GM23338 (cell line): ENCODE data around the gene KLC1. TPM values are rescaled to one million over a fixed set of nuclear protein-coding genes. Genes with fewer than 3 reads are reported as not detected.

ENCODE experiments used
- ATAC-seq: fragments of 200-7000 bp; cut with Tn5 transposase; 3 replicates; pipeline ENCODE4 v1.9.1; 2020
- DNase-seq: peaks from one replicate; pipeline ENCODE4 v3.0.0-alpha.2; 2015; ENCODE audit warnings: low spot score
- H2AFZ ChIP-seq: fragments of 200-600 bp; sonication (generic); 2 replicates; pipeline ENCODE4 v1.8.0; 2016; ENCODE audit warnings: antibody characterized with exemption, mild to moderate bottlenecking, moderate library complexity
- H3F3A ChIP-seq: fragments of 200-600 bp; sonication (generic); replicated peaks from 2 replicates; pipeline ENCODE4 v1.8.0; 2017; ENCODE audit warnings: antibody characterized with exemption, mixed run types, low read depth
- H3K27ac ChIP-seq: fragments of 200-600 bp; sonication (generic); 2 replicates; pipeline ENCODE4 v1.6.1; 2016; ENCODE audit warnings: low read depth
- H3K27me3 ChIP-seq: fragments of 200-600 bp; sonication (generic); 2 replicates; pipeline ENCODE4 v1.8.0; 2016; ENCODE audit warnings: mild to moderate bottlenecking, mixed run types, moderate library complexity; ENCODE audit not compliant: insufficient read depth
- H3K36me3 ChIP-seq: fragments of 200-600 bp; sonication (generic); 2 replicates; pipeline ENCODE4 v1.8.0; 2016; ENCODE audit warnings: mild to moderate bottlenecking; ENCODE audit not compliant: insufficient read depth
- H3K4me1 ChIP-seq: fragments of 200-600 bp; sonication (generic); 2 replicates; pipeline ENCODE4 v1.8.0; 2016; ENCODE audit warnings: mild to moderate bottlenecking, moderate library complexity; ENCODE audit not compliant: insufficient read depth
- H3K4me2 ChIP-seq: fragments of 200-600 bp; sonication (generic); 2 replicates; pipeline ENCODE4 v1.7.1; 2017; ENCODE audit warnings: mixed run types
- H3K4me3 ChIP-seq: fragments of 200-600 bp; sonication (generic); 2 replicates; pipeline ENCODE4 v1.6.1; 2016; ENCODE audit warnings: mixed run types
- H3K79me2 ChIP-seq: fragments of 200-600 bp; sonication (generic); replicated peaks from 2 replicates; pipeline ENCODE4 v1.8.0; 2017; ENCODE audit warnings: mild to moderate bottlenecking; ENCODE audit not compliant: insufficient read depth
- H3K9me2 ChIP-seq: fragments of 200-600 bp; sonication (generic); 2 replicates; pipeline ENCODE4 v1.8.0; 2017; ENCODE audit not compliant: insufficient read depth
- H4K20me1 ChIP-seq: fragments of 200-600 bp; sonication (generic); replicated peaks from 2 replicates; pipeline ENCODE4 v1.8.0; 2017; ENCODE audit warnings: mild to moderate bottlenecking; ENCODE audit not compliant: insufficient read depth
- H3K27ac Mint-ChIP-seq: 2 replicates; pipeline ENCODE4 v1.8.0; 2020; ENCODE audit warnings: inconsistent platforms, mild to moderate bottlenecking, moderate library complexity, mixed read lengths
- H3K27me3 Mint-ChIP-seq: 3 replicates; pipeline ENCODE4 v1.8.0; 2022; ENCODE audit warnings: low read depth, mild to moderate bottlenecking, moderate library complexity, mixed read lengths, inconsistent platforms; ENCODE audit not compliant: insufficient read depth, poor library complexity
- H3K36me3 Mint-ChIP-seq: 3 replicates; pipeline ENCODE4 v1.8.0; 2021; ENCODE audit warnings: low read depth, mild to moderate bottlenecking, inconsistent platforms, moderate library complexity, mixed read lengths
- H3K4me1 Mint-ChIP-seq: 3 replicates; pipeline ENCODE4 v1.8.0; 2020; ENCODE audit warnings: mild to moderate bottlenecking, inconsistent platforms, mixed read lengths
- H3K4me3 Mint-ChIP-seq: 3 replicates; pipeline ENCODE4 v1.8.0; 2021; ENCODE audit warnings: moderate library complexity, mild to moderate bottlenecking, inconsistent platforms, mixed read lengths
- H3K9me3 Mint-ChIP-seq: 3 replicates; pipeline ENCODE4 v1.8.0; 2020; ENCODE audit warnings: moderate library complexity, mild to moderate bottlenecking, inconsistent platforms, mixed read lengths
- CREB1 ChIP-seq: fragments of 250-450 bp; sonication (Bioruptor Pico); IDR thresholded peaks from 2 replicates; pipeline ENCODE4 v1.5.0; 2020; ENCODE audit warnings: low read depth, mild to moderate bottlenecking, moderate library complexity
- EZH2 ChIP-seq: fragments of 200-600 bp; sonication (generic); IDR thresholded peaks from one replicate; pipeline ENCODE4 v1.8.0; 2017; ENCODE audit warnings: antibody characterized with exemption, mild to moderate bottlenecking, low read depth; ENCODE audit not compliant: unreplicated experiment
- EZH2phosphoT487 ChIP-seq: fragments of 200-600 bp; sonication (generic); IDR thresholded peaks from one replicate; pipeline ENCODE4 v1.8.1; 2018; ENCODE audit warnings: antibody characterized with exemption; ENCODE audit not compliant: unreplicated experiment
- JUNB ChIP-seq: IDR thresholded peaks from one replicate; pipeline ENCODE4 v1.6.1; 2016; ENCODE audit warnings: antibody characterized with exemption; ENCODE audit not compliant: unreplicated experiment
- NANOG ChIP-seq: IDR thresholded peaks from 2 replicates; pipeline ENCODE4 v1.6.1; 2016; ENCODE audit warnings: antibody characterized with exemption, borderline replicate concordance
- POLR2AphosphoS5 ChIP-seq: IDR thresholded peaks from 2 replicates; pipeline ENCODE4 v1.6.1; 2016; ENCODE audit warnings: antibody characterized with exemption, low read depth
- STAT1 ChIP-seq: IDR thresholded peaks from one replicate; pipeline ENCODE4 v1.6.1; 2016; ENCODE audit warnings: antibody characterized with exemption; ENCODE audit not compliant: unreplicated experiment
- ZNF114 ChIP-seq: fragments of 250-450 bp; sonication (Bioruptor Pico); IDR thresholded peaks from 2 replicates; pipeline ENCODE4 v1.5.0; 2020; ENCODE audit warnings: mild to moderate bottlenecking, moderate library complexity
- ZNF331 ChIP-seq: fragments of 250-450 bp; sonication (Bioruptor Pico); IDR thresholded peaks from 2 replicates; pipeline ENCODE4 v1.5.0; 2020; ENCODE audit warnings: low read depth, mild to moderate bottlenecking, moderate library complexity
- polyA plus RNA-seq: library from polyadenylated mRNA; unstranded; fragments of >200 nt; fragmentation: Nextera tagmentation; extraction: Ambion mirVana; gene quantifications from 2 replicates; pipeline ENCODE4 v1.2.1, GENCODE V29; 2016
- total RNA-seq: library from RNA; depleted of rRNA; stranded (reverse); fragments of >200 nt; shearing (Covaris generic); gene quantifications from 2 replicates; pipeline ENCODE4 v1.2.3, GENCODE V29; 2014
- TF ChIP-seq, protein P1 (sequence below): IDR thresholded peaks from 2 replicates; pipeline ENCODE4 v1.6.1; 2016; ENCODE audit warnings: antibody characterized with exemption
- TF ChIP-seq, protein P2 (sequence below): IDR thresholded peaks from one replicate; pipeline ENCODE4 v1.6.1; 2018; ENCODE audit warnings: antibody characterized with exemption; ENCODE audit not compliant: unreplicated experiment
- TF ChIP-seq, protein P3 (sequence below), 2 experiments: fragments of 200-600 bp in 1 of 2; sonication (generic) in 1 of 2; conservative IDR thresholded peaks; 2 replicates each; pipeline versions ENCODE4 v1.5.1 to v1.6.1; 2016 to 2017; ENCODE audit warnings: antibody characterized with exemption in 2 of 2, low read depth in 2 of 2, mild to moderate bottlenecking in 2 of 2, moderate library complexity in 1 of 2

KLC1 gene
- total and polyA plus RNA-seq, 2 experiments from 2014 or later: 165 to 308 TPM

DNA sequence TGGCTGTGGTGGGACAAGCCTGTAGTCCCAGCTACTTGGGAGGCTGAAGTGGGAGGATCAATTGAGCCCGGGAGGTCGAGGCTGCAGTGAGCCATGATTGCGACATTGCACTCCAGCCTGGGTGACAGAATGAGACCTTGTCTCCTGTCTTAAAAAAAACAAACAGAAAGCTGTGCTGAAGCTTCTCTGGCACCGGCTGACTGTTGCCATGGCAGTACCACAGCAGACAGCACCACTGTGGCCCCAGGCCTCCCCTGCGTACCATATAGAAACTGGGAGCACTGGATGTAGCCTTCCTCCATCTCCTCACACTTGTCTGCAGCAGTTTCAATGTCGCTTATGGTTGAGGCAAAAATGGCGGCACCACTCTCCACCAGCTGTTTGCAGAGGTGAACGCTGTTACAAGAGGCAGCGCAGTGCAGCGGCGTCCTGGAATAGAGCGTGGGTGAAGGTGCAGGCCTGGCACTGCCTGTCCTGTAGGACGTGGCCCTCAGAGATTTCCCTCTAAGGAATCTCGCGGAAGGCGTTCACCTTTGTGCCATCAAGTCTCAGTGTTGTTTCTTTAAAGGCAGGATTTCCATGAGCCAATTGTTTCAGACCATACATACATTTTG lies 108.5 kb downstream of the KLC1 start:
- peaks cover 24% of the 10 kb centered on the region for H3K4me1 Mint-ChIP-seq
- no peaks in the 10 kb centered on the region for H3K9me3 Mint-ChIP-seq
- H3K36me3 Mint-ChIP-seq: peaks cover 26% of the 10 kb centered on the region
- H3K27ac ChIP-seq: no peak overlapping the region
- DNase-seq (no peak), ATAC-seq (no peak)
- H3K9me2 ChIP-seq: no peaks in the 10 kb centered on the region
- no peaks in the 10 kb centered on the region for H3K27me3 ChIP-seq
- H3K27ac Mint-ChIP-seq: no peak overlapping the region
- no peak overlapping the region for H3K4me2 ChIP-seq
- TF ChIP-seq, protein P1, sequence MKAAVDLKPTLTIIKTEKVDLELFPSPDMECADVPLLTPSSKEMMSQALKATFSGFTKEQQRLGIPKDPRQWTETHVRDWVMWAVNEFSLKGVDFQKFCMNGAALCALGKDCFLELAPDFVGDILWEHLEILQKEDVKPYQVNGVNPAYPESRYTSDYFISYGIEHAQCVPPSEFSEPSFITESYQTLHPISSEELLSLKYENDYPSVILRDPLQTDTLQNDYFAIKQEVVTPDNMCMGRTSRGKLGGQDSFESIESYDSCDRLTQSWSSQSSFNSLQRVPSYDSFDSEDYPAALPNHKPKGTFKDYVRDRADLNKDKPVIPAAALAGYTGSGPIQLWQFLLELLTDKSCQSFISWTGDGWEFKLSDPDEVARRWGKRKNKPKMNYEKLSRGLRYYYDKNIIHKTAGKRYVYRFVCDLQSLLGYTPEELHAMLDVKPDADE: no peak
- TF ChIP-seq JUNB (no peak), CREB1 (CRISPR knock-in tag) (no peak), STAT1 (no peak), NANOG (no peak), EZH2phosphoT487 (no peak), ZNF331 (CRISPR knock-in tag) (no peak), POLR2AphosphoS5 (no peak), ZNF114 (no peak), EZH2 (no peak)
- TF ChIP-seq, protein P2, sequence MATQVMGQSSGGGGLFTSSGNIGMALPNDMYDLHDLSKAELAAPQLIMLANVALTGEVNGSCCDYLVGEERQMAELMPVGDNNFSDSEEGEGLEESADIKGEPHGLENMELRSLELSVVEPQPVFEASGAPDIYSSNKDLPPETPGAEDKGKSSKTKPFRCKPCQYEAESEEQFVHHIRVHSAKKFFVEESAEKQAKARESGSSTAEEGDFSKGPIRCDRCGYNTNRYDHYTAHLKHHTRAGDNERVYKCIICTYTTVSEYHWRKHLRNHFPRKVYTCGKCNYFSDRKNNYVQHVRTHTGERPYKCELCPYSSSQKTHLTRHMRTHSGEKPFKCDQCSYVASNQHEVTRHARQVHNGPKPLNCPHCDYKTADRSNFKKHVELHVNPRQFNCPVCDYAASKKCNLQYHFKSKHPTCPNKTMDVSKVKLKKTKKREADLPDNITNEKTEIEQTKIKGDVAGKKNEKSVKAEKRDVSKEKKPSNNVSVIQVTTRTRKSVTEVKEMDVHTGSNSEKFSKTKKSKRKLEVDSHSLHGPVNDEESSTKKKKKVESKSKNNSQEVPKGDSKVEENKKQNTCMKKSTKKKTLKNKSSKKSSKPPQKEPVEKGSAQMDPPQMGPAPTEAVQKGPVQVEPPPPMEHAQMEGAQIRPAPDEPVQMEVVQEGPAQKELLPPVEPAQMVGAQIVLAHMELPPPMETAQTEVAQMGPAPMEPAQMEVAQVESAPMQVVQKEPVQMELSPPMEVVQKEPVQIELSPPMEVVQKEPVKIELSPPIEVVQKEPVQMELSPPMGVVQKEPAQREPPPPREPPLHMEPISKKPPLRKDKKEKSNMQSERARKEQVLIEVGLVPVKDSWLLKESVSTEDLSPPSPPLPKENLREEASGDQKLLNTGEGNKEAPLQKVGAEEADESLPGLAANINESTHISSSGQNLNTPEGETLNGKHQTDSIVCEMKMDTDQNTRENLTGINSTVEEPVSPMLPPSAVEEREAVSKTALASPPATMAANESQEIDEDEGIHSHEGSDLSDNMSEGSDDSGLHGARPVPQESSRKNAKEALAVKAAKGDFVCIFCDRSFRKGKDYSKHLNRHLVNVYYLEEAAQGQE: no peak
- no peaks in the 10 kb centered on the region for H4K20me1 ChIP-seq
- H3K4me3 ChIP-seq: no peak overlapping the region
- H2AFZ ChIP-seq: no peak overlapping the region
- H3K27me3 Mint-ChIP-seq: peaks cover 13% of the 10 kb centered on the region
- no peak overlapping the region for H3K4me3 Mint-ChIP-seq
- no peaks in the 10 kb centered on the region for H3K4me1 ChIP-seq
- H3F3A ChIP-seq: no peaks in the 10 kb centered on the region
- no peaks in the 10 kb centered on the region for H3K79me2 ChIP-seq
- H3K36me3 ChIP-seq: no peaks in the 10 kb centered on the region

DNA sequence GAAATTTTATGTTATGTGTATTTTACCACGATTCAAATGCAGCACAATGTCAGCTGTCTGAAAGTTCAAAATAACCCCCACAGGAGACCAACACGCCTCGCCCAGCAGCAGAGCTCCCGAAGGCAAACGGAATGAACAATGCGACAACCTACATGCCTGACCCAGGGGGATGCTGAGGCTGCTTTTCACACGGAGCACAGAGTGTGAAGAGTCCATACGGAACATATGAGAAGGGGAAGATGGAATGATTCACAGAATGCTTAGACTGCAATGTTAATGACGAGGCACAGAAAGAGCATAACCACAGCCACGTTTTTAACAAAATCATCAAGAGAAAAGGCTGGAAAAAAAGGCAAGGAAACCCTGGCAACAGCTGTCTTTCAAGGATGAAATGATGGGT lies 109.2 kb downstream of the KLC1 start:
- no peaks in the 10 kb centered on the region for H3K36me3 ChIP-seq
- Mint-ChIP-seq H3K27me3 (peaks cover 17% of the 10 kb centered on the region), H3K9me3 (no peaks in the 10 kb centered on the region), H3K4me3 (no peak overlapping the region), H3K36me3 (peaks cover 23% of the 10 kb centered on the region), H3K27ac (no peak overlapping the region), H3K4me1 (peaks cover 30% of the 10 kb centered on the region)
- no peaks in the 10 kb centered on the region for H3K79me2 ChIP-seq
- no peak overlapping the region for H2AFZ ChIP-seq
- no peaks in the 10 kb centered on the region for H4K20me1 ChIP-seq
- H3K27ac ChIP-seq: no peak overlapping the region
- ATAC-seq (no peak), DNase-seq (no peak)
- H3K9me2 ChIP-seq: no peaks in the 10 kb centered on the region
- H3K27me3 ChIP-seq: no peaks in the 10 kb centered on the region
- H3K4me2 ChIP-seq: no peak overlapping the region
- no peaks in the 10 kb centered on the region for H3K4me1 ChIP-seq
- H3K4me3 ChIP-seq: no peak overlapping the region
- H3F3A ChIP-seq: no peaks in the 10 kb centered on the region
- TF ChIP-seq ZNF331 (CRISPR knock-in tag) (no peak), POLR2AphosphoS5 (no peak), EZH2 (no peak), EZH2phosphoT487 (no peak), JUNB (no peak), ZNF114 (no peak), CREB1 (CRISPR knock-in tag) (no peak), NANOG (no peak)
- TF ChIP-seq, protein P2: no peak
- TF ChIP-seq, protein P1: no peak
- TF ChIP-seq, protein P3, sequence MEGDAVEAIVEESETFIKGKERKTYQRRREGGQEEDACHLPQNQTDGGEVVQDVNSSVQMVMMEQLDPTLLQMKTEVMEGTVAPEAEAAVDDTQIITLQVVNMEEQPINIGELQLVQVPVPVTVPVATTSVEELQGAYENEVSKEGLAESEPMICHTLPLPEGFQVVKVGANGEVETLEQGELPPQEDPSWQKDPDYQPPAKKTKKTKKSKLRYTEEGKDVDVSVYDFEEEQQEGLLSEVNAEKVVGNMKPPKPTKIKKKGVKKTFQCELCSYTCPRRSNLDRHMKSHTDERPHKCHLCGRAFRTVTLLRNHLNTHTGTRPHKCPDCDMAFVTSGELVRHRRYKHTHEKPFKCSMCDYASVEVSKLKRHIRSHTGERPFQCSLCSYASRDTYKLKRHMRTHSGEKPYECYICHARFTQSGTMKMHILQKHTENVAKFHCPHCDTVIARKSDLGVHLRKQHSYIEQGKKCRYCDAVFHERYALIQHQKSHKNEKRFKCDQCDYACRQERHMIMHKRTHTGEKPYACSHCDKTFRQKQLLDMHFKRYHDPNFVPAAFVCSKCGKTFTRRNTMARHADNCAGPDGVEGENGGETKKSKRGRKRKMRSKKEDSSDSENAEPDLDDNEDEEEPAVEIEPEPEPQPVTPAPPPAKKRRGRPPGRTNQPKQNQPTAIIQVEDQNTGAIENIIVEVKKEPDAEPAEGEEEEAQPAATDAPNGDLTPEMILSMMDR (conservative IDR thresholded peaks at IDR 0.05; ENCODE audit: low read depth in 2 of 2): no peak
